ENCODE results near the gene ABCA13. TPM values are rescaled to one million over a fixed set of nuclear protein-coding genes. Genes with fewer than 3 reads are reported as not detected.

ABCA13 gene
- total RNA-seq, 1 experiment from 2014 or later: not detected

- no TSS peak for BruUV-seq (replicated peaks)
These were observed 88.4 kb downstream of the ABCA13 start for GRCh38 chr7:48259463-48260280.

More at GRCh38 chr7:48259463-48260280, 88.4 kb downstream of the ABCA13 start:
- CTCF ChIA-PET: no interaction called here
- no peaks in the 10 kb centered on the region for H3K36me3 ChIP-seq (ENCODE audit: control insufficient read depth in 1 of 2, insufficient read depth in 2 of 2, low read length in 2 of 2)
- DNase-seq (ENCODE audit: low read depth, low spot score) (no peak), ATAC-seq (no peak)
- H3K4me1 ChIP-seq (ENCODE audit: control insufficient read depth in 1 of 2, insufficient read depth in 2 of 2, low read length in 2 of 2): no peaks in the 10 kb centered on the region
- no peaks in the 10 kb centered on the region for H3K79me2 ChIP-seq (ENCODE audit: insufficient read depth, low read length)
- no peak overlapping the region for H3K27ac ChIP-seq (ENCODE audit: low read depth, low read length)
- H3K9me3 ChIP-seq (ENCODE audit: control insufficient read depth in 1 of 2, insufficient read depth in 1 of 2, low read depth in 1 of 2, low read length in 2 of 2): no peaks in the 10 kb centered on the region
- intact Hi-C loops (cut with micrococcal nuclease): no loop called here
- POLR2A ChIA-PET: no interaction called here
- TF ChIP-seq POLR2AphosphoS5 (IDR thresholded peaks at IDR 0.05; ENCODE audit: low read depth, low read length): no peak
- no peak for TF ChIP-seq YY1 (IDR thresholded peaks at IDR 0.05; ENCODE audit: extremely low read depth, insufficient replicate concordance, low read depth, low read length)
- no peak for TF ChIP-seq TCF7L2 (IDR thresholded peaks at IDR 0.05; ENCODE audit: borderline replicate concordance, extremely low read depth, insufficient read depth, insufficient read length)
- no peak for TF ChIP-seq MAX (IDR thresholded peaks at IDR 0.05)
- no peak for TF ChIP-seq SRF (IDR thresholded peaks at IDR 0.05; ENCODE audit: low read depth)
- no peak for TF ChIP-seq CTCF (IDR thresholded peaks at IDR 0.05 in 2 of 3, conservative IDR thresholded peaks at IDR 0.05 in 1 of 3; ENCODE audit: borderline replicate concordance in 1 of 3, insufficient read depth in 1 of 3, low read depth in 2 of 3, low read length in 2 of 3)
- no peak for TF ChIP-seq ZFX (IDR thresholded peaks at IDR 0.05)
- TF ChIP-seq ELF1 (IDR thresholded peaks at IDR 0.05; ENCODE audit: borderline replicate concordance, low read depth): no peak
- no peak for TF ChIP-seq CEBPB (IDR thresholded peaks at IDR 0.05; ENCODE audit: low read depth)
- no peak for TF ChIP-seq EZH2phosphoT487 (IDR thresholded peaks at IDR 0.05; ENCODE audit: borderline replicate concordance)
- no peak for TF ChIP-seq ZNF274 (IDR thresholded peaks at IDR 0.05; ENCODE audit: low read depth, low read length)
- TF ChIP-seq, protein P1, sequence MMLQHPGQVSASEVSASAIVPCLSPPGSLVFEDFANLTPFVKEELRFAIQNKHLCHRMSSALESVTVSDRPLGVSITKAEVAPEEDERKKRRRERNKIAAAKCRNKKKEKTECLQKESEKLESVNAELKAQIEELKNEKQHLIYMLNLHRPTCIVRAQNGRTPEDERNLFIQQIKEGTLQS (IDR thresholded peaks at IDR 0.05): no peak
- TF ChIP-seq EGR1 (IDR thresholded peaks at IDR 0.05; ENCODE audit: low read depth): no peak
- TF ChIP-seq FOSL1 (IDR thresholded peaks at IDR 0.05; ENCODE audit: low read depth): no peak
- TF ChIP-seq EZH2 (IDR thresholded peaks at IDR 0.05): no peak
- no peak for TF ChIP-seq SIN3A (IDR thresholded peaks at IDR 0.05; ENCODE audit: low read depth)
- TF ChIP-seq SP1 (IDR thresholded peaks at IDR 0.05; ENCODE audit: low read depth): no peak
- no peaks in the 10 kb centered on the region for H3K9me2 ChIP-seq (ENCODE audit: insufficient read depth)
- H3K4me3 ChIP-seq (replicated peaks in 1 of 2; ENCODE audit: low read depth in 1 of 2, low read length in 2 of 2): no peak overlapping the region
- no peak overlapping the region for H2AFZ ChIP-seq (ENCODE audit: low read depth, low read length, poor library complexity, severe bottlenecking)
- no peaks in the 10 kb centered on the region for H4K20me1 ChIP-seq (ENCODE audit: insufficient read depth)
- 0 out of 2 replicates have a peak, but pooled peaks cover 9% of the 10 kb centered on the region for H3K27me3 ChIP-seq (ENCODE audit: insufficient read depth, low read length)
- H3K4me2 ChIP-seq (ENCODE audit: low read length): no peak overlapping the region
- no peak overlapping the region for H3K9ac ChIP-seq (ENCODE audit: low read length)
- RAD21 ChIA-PET (ENCODE audit: low non-redundant PET in 1 of 2, low total read pairs in 2 of 2, uncharacterized antibody in 2 of 2, unreplicated experiment in 2 of 2): no interaction called here
